Superior temporal gyrus (tissue), 1 donor: Measurements from ENCODE around the gene TNFRSF14.

Experiments used
- DNase-seq: peaks from one replicate; pipeline ENCODE4 v3.0.0-alpha.2; 2016; ENCODE audit errors: extremely low spot score

Gene TNFRSF14

GRCh38 chr1:2601721-2602303 is 45.6 kb downstream of the TNFRSF14 start:
- no peak for DNase-seq

- no peak for DNase-seq
These were observed 46.2 kb downstream of the TNFRSF14 start for GRCh38 chr1:2602311-2602835.

GRCh38 chr1:2602866-2603520 is 46.8 kb downstream of the TNFRSF14 start:
- no peak for DNase-seq

GRCh38 chr1:2603521-2604155 is 47.5 kb downstream of the TNFRSF14 start:
- no peak for DNase-seq

- DNase-seq, result no peak
These were observed 48.1 kb downstream of the TNFRSF14 start for GRCh38 chr1:2604156-2604843.

- DNase-seq, result no peak
These were observed 48.8 kb downstream of the TNFRSF14 start for GRCh38 chr1:2604844-2605508.

- no peak for DNase-seq
These were observed 49.6 kb downstream of the TNFRSF14 start for GRCh38 chr1:2605509-2606395.

- no peak for DNase-seq
These were observed 50.3 kb downstream of the TNFRSF14 start for GRCh38 chr1:2606396-2606880.

GRCh38 chr1:2606881-2607621 is 50.9 kb downstream of the TNFRSF14 start:
- no peak for DNase-seq

GRCh38 chr1:2607641-2608091 is 51.5 kb downstream of the TNFRSF14 start:
- no peak for DNase-seq

GRCh38 chr1:2609319-2610035 is 53.3 kb downstream of the TNFRSF14 start:
- DNase-seq, result no peak

GRCh38 chr1:2610036-2610959 is 54.1 kb downstream of the TNFRSF14 start:
- DNase-seq, result no peak

GRCh38 chr1:2611031-2611501 is 54.9 kb downstream of the TNFRSF14 start:
- no peak for DNase-seq

GRCh38 chr1:2611621-2612437 is 55.7 kb downstream of the TNFRSF14 start:
- no peak for DNase-seq

GRCh38 chr1:2612591-2613365 is 56.6 kb downstream of the TNFRSF14 start:
- no peak for DNase-seq
